SU-DHL-6 (cell line): ENCODE measurements around the gene TMEM116.

ENCODE experiments used
- EZH2phosphoT487 ChIP-seq: fragments of 200-600 bp; sonication (generic), shearing (Covaris generic); conservative IDR thresholded peaks from 2 replicates; pipeline ENCODE4 v1.6.1; 2018; ENCODE audit warnings: mild to moderate bottlenecking, antibody characterized with exemption, low read length, moderate library complexity, mixed read lengths
- TF ChIP-seq, protein P1 (sequence below): fragments of 200-600 bp; sonication (generic); IDR thresholded peaks from one replicate; pipeline ENCODE4 v1.5.1; 2017; ENCODE audit warnings: antibody characterized with exemption, mild to moderate bottlenecking, low read length, moderate library complexity; ENCODE audit not compliant: insufficient read depth, poor library complexity, severe bottlenecking

DNA sequence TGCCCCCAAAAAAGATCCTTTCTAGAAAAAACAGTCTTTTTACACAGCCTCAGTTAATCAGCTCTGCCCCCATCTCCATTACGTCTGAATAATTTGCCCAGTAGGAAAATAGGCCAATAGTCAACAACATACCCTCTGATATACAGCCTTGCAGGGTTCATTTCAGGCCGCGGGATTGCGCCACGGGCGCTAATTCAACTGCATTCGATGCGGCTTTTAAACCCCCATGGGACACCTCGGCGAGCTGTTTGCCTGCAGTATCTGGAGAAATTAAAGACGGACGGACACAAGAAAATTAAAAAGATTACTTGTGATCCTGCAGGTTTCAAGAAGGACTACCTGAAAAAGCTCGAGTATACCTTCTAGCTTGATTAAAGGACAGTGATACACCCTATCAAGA lies 36.4 kb upstream of the TMEM116 start:
- TF ChIP-seq, protein P1, sequence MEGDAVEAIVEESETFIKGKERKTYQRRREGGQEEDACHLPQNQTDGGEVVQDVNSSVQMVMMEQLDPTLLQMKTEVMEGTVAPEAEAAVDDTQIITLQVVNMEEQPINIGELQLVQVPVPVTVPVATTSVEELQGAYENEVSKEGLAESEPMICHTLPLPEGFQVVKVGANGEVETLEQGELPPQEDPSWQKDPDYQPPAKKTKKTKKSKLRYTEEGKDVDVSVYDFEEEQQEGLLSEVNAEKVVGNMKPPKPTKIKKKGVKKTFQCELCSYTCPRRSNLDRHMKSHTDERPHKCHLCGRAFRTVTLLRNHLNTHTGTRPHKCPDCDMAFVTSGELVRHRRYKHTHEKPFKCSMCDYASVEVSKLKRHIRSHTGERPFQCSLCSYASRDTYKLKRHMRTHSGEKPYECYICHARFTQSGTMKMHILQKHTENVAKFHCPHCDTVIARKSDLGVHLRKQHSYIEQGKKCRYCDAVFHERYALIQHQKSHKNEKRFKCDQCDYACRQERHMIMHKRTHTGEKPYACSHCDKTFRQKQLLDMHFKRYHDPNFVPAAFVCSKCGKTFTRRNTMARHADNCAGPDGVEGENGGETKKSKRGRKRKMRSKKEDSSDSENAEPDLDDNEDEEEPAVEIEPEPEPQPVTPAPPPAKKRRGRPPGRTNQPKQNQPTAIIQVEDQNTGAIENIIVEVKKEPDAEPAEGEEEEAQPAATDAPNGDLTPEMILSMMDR, result no peak
- no peak for TF ChIP-seq EZH2phosphoT487
